ENCODE data around the gene OPN1LW.
"Not testable (repeated sequence)": the region's sequence is repeated elsewhere in the genome, so short reads cannot be mapped to it uniquely, and the experiment has no call there.

GRCh38 chrX:154157207-154157606 is 13.2 kb downstream of the OPN1LW start:
- not testable (repeated sequence) for TF ChIP-seq CTCF (IDR thresholded peaks at IDR 0.05; ENCODE audit: borderline replicate concordance, extremely low read depth, low read length, poor library complexity, severe bottlenecking); EZH2 (IDR thresholded peaks at IDR 0.05; ENCODE audit: borderline replicate concordance, low read depth, low read length, severe bottlenecking)

Measured in DND-41 (cell line).